ENCODE results near the gene AOAH.

DNA sequence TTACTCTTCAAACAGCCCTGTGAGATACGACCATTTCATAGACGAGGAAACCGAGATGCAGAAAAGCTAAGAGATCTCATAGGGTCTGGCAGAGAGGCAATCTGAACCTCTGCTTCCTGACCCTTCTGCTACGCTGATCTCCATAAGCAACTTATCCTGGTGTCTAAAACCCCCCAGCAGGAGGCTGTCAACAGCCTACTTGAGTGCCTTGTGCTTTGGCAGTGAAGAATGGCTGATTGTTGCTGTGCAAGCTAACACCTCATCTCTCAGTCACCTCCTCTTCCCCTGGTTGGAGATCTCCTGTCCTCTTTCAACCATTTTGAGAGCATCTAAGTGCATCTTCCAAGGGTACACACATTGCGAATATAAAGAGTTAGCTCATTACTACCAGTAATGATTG lies 86.2 kb downstream of the AOAH start:
- TF ChIP-seq REST (IDR thresholded peaks at IDR 0.05; ENCODE audit: low read depth) (no peak), MAX (IDR thresholded peaks at IDR 0.05) (no peak)

All from Ishikawa (cell line).